T-cell (primary cell): ENCODE data around the gene KLHL24. TPM values are rescaled to one million over a fixed set of nuclear protein-coding genes. Genes with fewer than 3 reads are reported as not detected.
"Not testable (repeated sequence)": the region's sequence is repeated elsewhere in the genome, so short reads cannot be mapped to it uniquely, and the experiment has no call there.

ENCODE experiments used
- ATAC-seq, 4 experiments: fragments of 200-7000 bp in 3 of 4; fragments of 150-1000 bp in 1 of 4; cut with Tn5 transposase; replicated peaks in 1 of 4; 1 replicate in 3 of 4; 2 replicates in 1 of 4; pipeline ENCODE4 v1.10.0; 2021; ENCODE audit warnings: moderate library complexity in 3 of 4, mild to moderate bottlenecking in 2 of 4, moderate number of reproducible peaks in 1 of 4
- CTCF ChIA-PET, 2 donors: fragments of 300-600 bp; sonication (Branson Sonifier 250); formaldehyde crosslinking; loops; one replicate each; lab custom pipeline; 2022; ENCODE audit warnings: antibody characterized with exemption in 2 of 2; lab: Charles Lee
- POLR2A ChIA-PET, 2 donors: fragments of 300-600 bp; sonication (Branson Sonifier 250); formaldehyde crosslinking; loops; one replicate each; lab custom pipeline; 2022; ENCODE audit warnings: antibody characterized with exemption in 2 of 2; lab: Charles Lee
- DNase-seq, 35 experiments: peaks; one replicate each; pipeline versions ENCODE4 v3.0.0 to v3.0.0-alpha.2; 2013 to 2023
- H3K27ac ChIP-seq: one replicate; pipeline ENCODE4 v1.5.1; 2013; ENCODE audit warnings: low read length
- H3K27me3 ChIP-seq, 2 experiments: replicated peaks in 1 of 2; 1 replicate in 1 of 2; 2 replicates in 1 of 2; pipeline versions ENCODE4 v1.6.1 to v1.7.0; 2013; ENCODE audit warnings: low read length in 1 of 2, mixed read lengths in 1 of 2; ENCODE audit not compliant: control insufficient read depth in 2 of 2, insufficient read depth in 2 of 2; ENCODE audit errors: extremely low read depth in 1 of 2
- H3K36me3 ChIP-seq, 2 donors: 1 replicate in 1 of 2; 2 replicates in 1 of 2; pipeline versions ENCODE4 v1.6.1 to v1.7.0; 2013; ENCODE audit warnings: low read length in 1 of 2; ENCODE audit not compliant: control insufficient read depth in 2 of 2, insufficient read depth in 1 of 2; ENCODE audit errors: extremely low read depth in 1 of 2
- H3K4me1 ChIP-seq, 2 experiments: 1 replicate in 1 of 2; 2 replicates in 1 of 2; pipeline versions ENCODE4 v1.6.1 to v1.7.0; 2013; ENCODE audit warnings: low read length in 2 of 2, mixed read lengths in 1 of 2; ENCODE audit not compliant: insufficient read depth in 2 of 2, control insufficient read depth in 1 of 2; ENCODE audit errors: extremely low read depth in 1 of 2
- H3K4me3 ChIP-seq, 2 donors: 1 replicate in 1 of 2; 2 replicates in 1 of 2; pipeline versions ENCODE4 v1.5.1 to v1.7.0; 2013; ENCODE audit warnings: mild to moderate bottlenecking in 2 of 2, low read length in 1 of 2, moderate library complexity in 1 of 2; ENCODE audit not compliant: control insufficient read depth in 1 of 2; ENCODE audit errors: extremely low read depth in 1 of 2
- H3K9me3 ChIP-seq: 2 replicates; pipeline ENCODE4 v1.7.0; 2013
- H3K27ac Mint-ChIP-seq, 2 donors: one replicate each; pipeline ENCODE4 v1.8.0; 2020 to 2021; ENCODE audit warnings: mild to moderate bottlenecking in 2 of 2, mixed read lengths in 2 of 2
- H3K27me3 Mint-ChIP-seq, 2 donors: one replicate each; pipeline ENCODE4 v1.8.0; 2021 to 2022; ENCODE audit warnings: mixed read lengths in 2 of 2
- H3K36me3 Mint-ChIP-seq: one replicate; pipeline ENCODE4 v1.8.0; 2021; ENCODE audit warnings: mixed read lengths
- H3K4me1 Mint-ChIP-seq, 3 donors: one replicate each; pipeline ENCODE4 v1.8.0; 2020 to 2022; ENCODE audit warnings: mixed read lengths in 3 of 3, mild to moderate bottlenecking in 1 of 3
- H3K4me3 Mint-ChIP-seq, 3 donors: one replicate each; pipeline ENCODE4 v1.8.0; 2020 to 2022; ENCODE audit warnings: mild to moderate bottlenecking in 3 of 3, mixed read lengths in 3 of 3, moderate library complexity in 3 of 3
- H3K9me3 Mint-ChIP-seq, 3 donors: one replicate each; pipeline ENCODE4 v1.8.0; 2020 to 2022; ENCODE audit warnings: mixed read lengths in 3 of 3
- WGBS: methylation state at CpG from one replicate; pipeline ENCODE4 v1.1.5; 2013; ENCODE audit warnings: missing lambda C conversion rate; ENCODE audit not compliant: insufficient coverage; 5-methylcytosine and 5-hydroxymethylcytosine counted together
- total RNA-seq, 35 experiments: library from RNA in 6 of 35; stranded (reverse) in 6 of 35; fragments of 120-200 nt in 1 of 35; gene quantifications; one replicate each; pipeline versions ENCODE4 v1.2.1 to v1.2.4 and lab custom pipeline; 2013 to 2026

Gene KLHL24
- total RNA-seq, 5 donors from 2014 or later (not counting 1 experiment from before 2014, with no cell fraction given), result 83.3 to 145 (median 101) TPM

DNA sequence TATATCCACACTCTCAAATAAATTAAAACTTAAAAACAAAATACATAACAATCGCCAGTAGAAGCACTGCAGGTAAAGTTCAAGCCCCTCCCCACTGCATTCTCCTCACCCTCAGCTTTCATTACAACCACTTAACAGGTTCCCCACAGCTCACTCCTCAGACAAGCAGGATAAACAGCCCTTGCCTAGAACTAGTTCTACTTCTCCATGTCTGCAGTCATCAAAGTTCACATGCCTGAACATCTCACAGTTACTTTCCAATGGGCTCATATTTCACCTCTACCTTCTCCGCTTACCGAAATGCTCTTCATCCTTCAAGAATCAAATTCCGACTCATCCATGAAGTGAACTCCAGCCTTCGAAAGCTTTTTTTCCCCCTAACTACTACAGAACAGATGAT is 66.3 kb downstream of the KLHL24 start:
- no peak overlapping the region for H3K4me3 ChIP-seq
- H3K4me1 Mint-ChIP-seq, result peaks cover 53 to 67% (median 63%) of the 10 kb centered on the region in 3 donors
- DNase-seq, result no peak
- ChIA-PET CTCF (no interaction called here), POLR2A (no interaction called here)
- peaks cover 10 to 20% of the 10 kb centered on the region in 2 experiments for H3K4me1 ChIP-seq
- no peak overlapping the region for H3K4me3 Mint-ChIP-seq
- peaks cover 11% of the 10 kb centered on the region for H3K36me3 Mint-ChIP-seq
- no peaks in the 10 kb centered on the region for H3K9me3 ChIP-seq
- peaks cover 0 to 4% of the 10 kb centered on the region in 2 donors for H3K36me3 ChIP-seq
- H3K27ac ChIP-seq, result no peak overlapping the region
- no peaks in the 10 kb centered on the region for H3K27me3 Mint-ChIP-seq
- WGBS, result 100% methylated on average over 5 of the region's 5 CpGs
- H3K27ac Mint-ChIP-seq, result no peak overlapping the region
- no peak for ATAC-seq
- H3K27me3 ChIP-seq, result no peaks in the 10 kb centered on the region
- no peaks in the 10 kb centered on the region for H3K9me3 Mint-ChIP-seq

DNA sequence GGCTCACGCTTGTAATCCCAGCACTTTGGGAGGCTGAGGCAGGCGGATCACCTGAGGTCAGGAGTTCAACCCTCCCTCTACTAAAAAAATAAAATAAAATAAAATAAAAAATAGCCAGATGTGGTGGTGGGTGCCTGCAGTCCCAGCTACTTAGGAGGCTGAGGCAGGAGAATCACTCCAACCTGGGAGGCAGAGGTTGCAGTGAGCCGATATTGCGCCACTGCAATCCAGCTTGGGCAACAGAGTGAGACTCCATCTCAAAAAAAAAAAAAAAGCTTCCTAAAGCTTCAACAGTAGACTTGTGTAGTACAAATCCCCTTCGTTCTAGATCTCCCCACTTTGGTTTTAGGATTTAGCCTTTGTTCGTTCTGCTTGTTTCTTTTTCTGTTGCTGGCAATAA is 68.5 kb downstream of the KLHL24 start:
- DNase-seq, ATAC-seq, H3K4me1 ChIP-seq, H3K9me3 Mint-ChIP-seq, H3K27ac ChIP-seq, H3K27me3 Mint-ChIP-seq, H3K36me3 ChIP-seq, H3K4me3 Mint-ChIP-seq, H3K4me3 ChIP-seq, H3K27me3 ChIP-seq, H3K9me3 ChIP-seq: not testable (repeated sequence)
- Mint-ChIP-seq H3K4me1 (peaks cover 46 to 58% (median 55%) of the 10 kb centered on the region in 3 donors), H3K36me3 (peaks cover 11% of the 10 kb centered on the region), H3K27ac (peak overlapping the region in 1 of 2 donors; percentile 1)
- WGBS, result 80% methylated on average over 1 of the region's 6 CpGs
- POLR2A ChIA-PET, result interaction anchor here (0.6 to 0.7 kb wide), 3 partner anchors 44 to 248 kb away, joined by 3 to 4 read pairs (median 3); no protein-coding TSS in a partner anchor
- CTCF ChIA-PET, result interaction anchor here in 1 of 2 donors (0.6 kb wide), 1 partner anchor 168 kb away, joined by 3 read pairs; no protein-coding TSS in a partner anchor

GRCh38 chr3:183710231-183710630 is 74.8 kb downstream of the KLHL24 start:
- H3K27me3 ChIP-seq, result no peaks in the 10 kb centered on the region
- no peaks in the 10 kb centered on the region for H3K4me1 ChIP-seq
- H3K4me3 ChIP-seq, result no peak overlapping the region
- no peak for DNase-seq
- Mint-ChIP-seq H3K4me3 (no peak overlapping the region), H3K27me3 (no peaks in the 10 kb centered on the region), H3K27ac (no peak overlapping the region), H3K9me3 (no peaks in the 10 kb centered on the region), H3K4me1 (peaks cover 15 to 18% (median 17%) of the 10 kb centered on the region in 3 donors), H3K36me3 (peaks cover 9% of the 10 kb centered on the region)
- no peaks in the 10 kb centered on the region for H3K9me3 ChIP-seq
- POLR2A ChIA-PET, result no interaction called here
- peaks cover 0 to 3% of the 10 kb centered on the region in 2 donors for H3K36me3 ChIP-seq
- no peak for ATAC-seq
- CTCF ChIA-PET, result interaction anchor here in 1 of 2 donors (0.7 kb wide), 1 partner anchor 41 kb away, joined by 3 read pairs; no protein-coding TSS in a partner anchor
- H3K27ac ChIP-seq, result no peak overlapping the region

DNA sequence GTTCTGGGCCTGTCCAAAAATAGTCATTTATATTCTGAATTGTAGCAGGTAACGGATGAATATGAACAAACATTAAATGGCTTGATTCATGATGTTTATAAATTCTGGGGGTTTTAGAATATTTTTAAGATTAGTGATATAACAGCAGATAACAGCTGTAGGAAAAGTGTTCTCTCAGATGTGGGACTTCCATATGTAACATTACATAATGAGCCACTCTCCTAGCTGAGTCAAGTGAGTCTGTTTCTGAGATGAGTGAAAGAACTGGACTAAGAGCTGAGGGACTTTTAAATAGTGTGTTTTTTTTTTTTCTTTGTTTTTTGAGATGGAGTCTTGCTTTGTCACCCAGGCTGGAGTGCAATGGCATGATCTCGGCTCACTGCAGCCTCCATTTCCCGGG is 76.1 kb downstream of the KLHL24 start:
- CTCF ChIA-PET, result interaction anchor here in 1 of 2 donors (0.7 kb wide), 1 partner anchor 121 kb away, joined by 9 read pairs; no protein-coding TSS in a partner anchor

GRCh38 chr3:183714622-183715021 is 79.2 kb downstream of the KLHL24 start:
- H3K9me3 Mint-ChIP-seq, result no peaks in the 10 kb centered on the region
- H3K4me3 Mint-ChIP-seq, result no peak overlapping the region

More for the DNA sequence above, 76.1 kb downstream of the KLHL24 start:
- H3K36me3 Mint-ChIP-seq, result peaks cover 10% of the 10 kb centered on the region
- H3K4me3 ChIP-seq, result no peak overlapping the region
- H3K4me1 ChIP-seq, result no peaks in the 10 kb centered on the region
- H3K27ac Mint-ChIP-seq, result no peak overlapping the region
- peaks cover 0 to 9% of the 10 kb centered on the region in 2 donors for H3K36me3 ChIP-seq
- POLR2A ChIA-PET, result no interaction called here
- no peak overlapping the region for H3K4me3 Mint-ChIP-seq
- no peaks in the 10 kb centered on the region for H3K9me3 ChIP-seq
- ATAC-seq (no peak), DNase-seq (no peak)
- H3K27ac ChIP-seq, result no peak overlapping the region
- H3K4me1 Mint-ChIP-seq, result peaks cover 5 to 11% (median 7%) of the 10 kb centered on the region in 3 donors
- 100% methylated on average over 2 of the region's 3 CpGs for WGBS
- no peaks in the 10 kb centered on the region for H3K27me3 ChIP-seq
- H3K27me3 Mint-ChIP-seq, result no peaks in the 10 kb centered on the region
- no peaks in the 10 kb centered on the region for H3K9me3 Mint-ChIP-seq

DNA sequence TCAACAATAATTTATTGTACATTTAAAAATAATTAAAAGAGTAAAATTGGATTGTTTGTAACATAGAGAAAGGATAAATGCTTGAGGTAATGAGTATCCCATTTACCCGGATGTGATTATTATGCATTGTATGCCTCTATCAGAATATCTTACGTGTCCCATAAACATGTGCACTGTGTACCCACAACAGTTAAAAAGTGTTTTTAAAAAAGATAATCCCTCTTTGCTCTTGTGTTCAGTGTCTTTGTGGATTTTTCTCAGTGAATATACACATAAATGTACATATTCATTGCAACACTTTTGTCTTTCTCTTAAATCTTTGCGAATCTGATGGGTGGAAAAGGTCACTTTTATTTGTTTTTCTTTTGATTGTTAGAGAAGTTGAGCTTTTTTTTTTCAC is 82.6 kb downstream of the KLHL24 start:
- Mint-ChIP-seq H3K9me3 (no peaks in the 10 kb centered on the region), H3K4me1 (no peaks in the 10 kb centered on the region), H3K4me3 (no peak overlapping the region), H3K36me3 (peaks cover 46% of the 10 kb centered on the region), H3K27me3 (no peaks in the 10 kb centered on the region), H3K27ac (no peak overlapping the region)
- peaks cover 10 to 53% of the 10 kb centered on the region in 2 donors for H3K36me3 ChIP-seq
- no peak for DNase-seq
- H3K4me3 ChIP-seq, result no peak overlapping the region
- H3K27ac ChIP-seq, result no peak overlapping the region
- POLR2A ChIA-PET, result interaction anchor here (0.6 kb wide), 2 partner anchors 15 to 34 kb away, joined by 3 read pairs; no protein-coding TSS in a partner anchor
- no peaks in the 10 kb centered on the region for H3K27me3 ChIP-seq
- WGBS, result no CpG with 5 or more reads among the region's 3 CpGs
- no peaks in the 10 kb centered on the region for H3K9me3 ChIP-seq
- CTCF ChIA-PET, result interaction anchor here in 1 of 2 donors (0.6 kb wide), 2 partner anchors 142 to 360 kb away, joined by 3 to 4 read pairs; no protein-coding TSS in a partner anchor
- no peak for ATAC-seq
- H3K4me1 ChIP-seq, result no peaks in the 10 kb centered on the region

More at GRCh38 chr3:183714622-183715021, 79.2 kb downstream of the KLHL24 start:
- no peak overlapping the region for H3K27ac Mint-ChIP-seq
- H3K27me3 Mint-ChIP-seq, result no peaks in the 10 kb centered on the region
- Histone ChIP-seq H3K27me3 (no peaks in the 10 kb centered on the region), H3K4me3 (no peak overlapping the region), H3K27ac (no peak overlapping the region), H3K9me3 (no peaks in the 10 kb centered on the region), H3K4me1 (no peaks in the 10 kb centered on the region), H3K36me3 (peaks cover 6 to 28% of the 10 kb centered on the region in 2 donors)
- ATAC-seq, result no peak
- POLR2A ChIA-PET, result no interaction called here
- CTCF ChIA-PET, result no interaction called here
- peaks cover 27% of the 10 kb centered on the region for H3K36me3 Mint-ChIP-seq
- H3K4me1 Mint-ChIP-seq, result peaks cover 0 to 8% (median 5%) of the 10 kb centered on the region in 3 donors
- DNase-seq, result no peak
